Right lobe of liver (tissue), 6 donors: ENCODE measurements around the gene GSKIP. TPM values are rescaled to one million over a fixed set of nuclear protein-coding genes. Genes with fewer than 3 reads are reported as not detected.

Experiments used
- ATAC-seq, 4 donors: fragments of 200-7000 bp; cut with Tn5 transposase; one replicate each; pipeline ENCODE4 v1.9.1; 2020; ENCODE audit warnings: mild to moderate bottlenecking in 4 of 4, moderate library complexity in 4 of 4
- DNase-seq, 3 donors: peaks; one replicate each; pipeline ENCODE4 v3.0.0-alpha.2; 2020
- H3K27ac ChIP-seq, 3 donors: fragments of 200-600 bp; one replicate each; pipeline ENCODE4 v1.8.0; 2022
- H3K27me3 ChIP-seq, 2 donors: fragments of 200-600 bp; one replicate each; pipeline ENCODE4 v1.8.0; 2022
- H3K36me3 ChIP-seq, 4 donors: fragments of 200-600 bp; sonication (generic) in 1 of 4; one replicate each; pipeline versions ENCODE4 v1.5.1 to v1.8.0; 2017 to 2022; ENCODE audit warnings: control low read depth in 1 of 4
- H3K4me1 ChIP-seq, 4 donors: fragments of 200-600 bp; sonication (generic) in 1 of 4; one replicate each; pipeline versions ENCODE4 v1.5.1 to v1.8.0; 2017 to 2022; ENCODE audit warnings: control low read depth in 1 of 4
- H3K4me3 ChIP-seq, 3 donors: fragments of 200-600 bp; one replicate each; pipeline ENCODE4 v1.8.0; 2022
- H3K9me3 ChIP-seq, 4 donors: fragments of 200-600 bp; sonication (generic) in 1 of 4; one replicate each; pipeline versions ENCODE4 v1.5.1 to v1.8.0; 2017 to 2022; ENCODE audit warnings: control low read depth in 1 of 4
- POLR2A ChIP-seq: fragments of 450-650 bp; IDR thresholded peaks from one replicate; pipeline ENCODE4 v1.6.1; 2017; ENCODE audit warnings: antibody characterized with exemption, mild to moderate bottlenecking
- WGBS: methylation state at CpG from one replicate; pipeline ENCODE4 v1.1.6; 2018; ENCODE audit warnings: low coverage, low lambda C conversion rate; ENCODE audit not compliant: insufficient coverage; ENCODE audit errors: missing lambda C conversion rate; 5-methylcytosine and 5-hydroxymethylcytosine counted together
- intact Hi-C, 2 donors: fragments of 100-400 bp; cut with DNase I; formaldehyde crosslinking; loops; one replicate each; pipeline versions ENCODE4 v1.11.2 to v1.14.1; 2022
- total RNA-seq, 6 experiments: library from RNA; depleted of rRNA in 2 of 6; stranded (reverse); fragments of >200 nt in 2 of 6; fragmentation: NEBNext Ultra II Directional in 3 of 6; extraction: Animal tissue kit (Norgen Biotek cat#: 25700) in 3 of 6; gene quantifications; one replicate each; pipeline versions ENCODE4 v1.1.0 to v1.2.4, GENCODE V29; 2016 to 2023
- TF ChIP-seq, protein P1 (sequence below), 4 donors: fragments of 200-600 bp in 3 of 4; fragments of 450-650 bp in 1 of 4; IDR thresholded peaks; one replicate each; pipeline versions ENCODE4 v1.5.1 to v1.8.0; 2016 to 2022; ENCODE audit warnings: antibody characterized with exemption in 4 of 4, mild to moderate bottlenecking in 2 of 4
- donor health status: DM: no; HTN: yes; CAD: no.
- donor health status: DM: no; HTN: no; CAD: no.
- donor health status: DM: no; HTN: no; CAD: no.
- donor health status: DM: no; HTN: yes; CAD: no.
- donor health status: DM: no; HTN: yes; CAD: no.

GSKIP gene
- total RNA-seq, 6 experiments from 2014 or later = 7.4 to 25.2 (median 15.5) TPM

DNA sequence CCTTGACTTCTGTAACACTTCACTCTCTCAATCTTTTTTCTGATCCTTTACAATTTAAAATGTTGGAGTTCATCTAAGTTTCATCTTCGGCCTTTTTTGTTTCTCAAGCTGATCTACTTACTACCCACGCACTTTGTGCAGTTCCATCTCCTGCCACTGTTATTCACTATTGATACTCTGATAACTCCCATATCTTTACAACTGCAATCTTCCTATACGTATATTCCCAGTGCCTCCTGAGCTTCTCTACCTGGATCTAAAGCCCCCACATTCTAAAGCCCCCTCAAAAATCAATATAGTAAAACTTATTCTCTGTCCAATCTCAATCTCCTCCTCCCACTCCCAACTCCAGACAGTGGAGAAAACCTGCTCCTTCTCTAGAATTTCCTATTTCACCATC, 6.1 kb upstream of the GSKIP start:
- peaks cover 0 to 12% (median 5%) of the 10 kb centered on the region in 4 donors for H3K4me1 ChIP-seq
- H3K27ac ChIP-seq = no peak overlapping the region
- intact Hi-C loops = no loop called here
- no peak overlapping the region for H3K4me3 ChIP-seq
- H3K27me3 ChIP-seq = no peaks in the 10 kb centered on the region
- ATAC-seq (no peak), DNase-seq (no peak)
- WGBS = 89% methylated on average over 3 of the region's 3 CpGs
- H3K36me3 ChIP-seq = no peaks in the 10 kb centered on the region
- TF ChIP-seq POLR2A = no peak
- TF ChIP-seq, protein P1, sequence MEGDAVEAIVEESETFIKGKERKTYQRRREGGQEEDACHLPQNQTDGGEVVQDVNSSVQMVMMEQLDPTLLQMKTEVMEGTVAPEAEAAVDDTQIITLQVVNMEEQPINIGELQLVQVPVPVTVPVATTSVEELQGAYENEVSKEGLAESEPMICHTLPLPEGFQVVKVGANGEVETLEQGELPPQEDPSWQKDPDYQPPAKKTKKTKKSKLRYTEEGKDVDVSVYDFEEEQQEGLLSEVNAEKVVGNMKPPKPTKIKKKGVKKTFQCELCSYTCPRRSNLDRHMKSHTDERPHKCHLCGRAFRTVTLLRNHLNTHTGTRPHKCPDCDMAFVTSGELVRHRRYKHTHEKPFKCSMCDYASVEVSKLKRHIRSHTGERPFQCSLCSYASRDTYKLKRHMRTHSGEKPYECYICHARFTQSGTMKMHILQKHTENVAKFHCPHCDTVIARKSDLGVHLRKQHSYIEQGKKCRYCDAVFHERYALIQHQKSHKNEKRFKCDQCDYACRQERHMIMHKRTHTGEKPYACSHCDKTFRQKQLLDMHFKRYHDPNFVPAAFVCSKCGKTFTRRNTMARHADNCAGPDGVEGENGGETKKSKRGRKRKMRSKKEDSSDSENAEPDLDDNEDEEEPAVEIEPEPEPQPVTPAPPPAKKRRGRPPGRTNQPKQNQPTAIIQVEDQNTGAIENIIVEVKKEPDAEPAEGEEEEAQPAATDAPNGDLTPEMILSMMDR (IDR thresholded peaks at IDR 0.05) = no peak
- H3K9me3 ChIP-seq = no peaks in the 10 kb centered on the region

DNA sequence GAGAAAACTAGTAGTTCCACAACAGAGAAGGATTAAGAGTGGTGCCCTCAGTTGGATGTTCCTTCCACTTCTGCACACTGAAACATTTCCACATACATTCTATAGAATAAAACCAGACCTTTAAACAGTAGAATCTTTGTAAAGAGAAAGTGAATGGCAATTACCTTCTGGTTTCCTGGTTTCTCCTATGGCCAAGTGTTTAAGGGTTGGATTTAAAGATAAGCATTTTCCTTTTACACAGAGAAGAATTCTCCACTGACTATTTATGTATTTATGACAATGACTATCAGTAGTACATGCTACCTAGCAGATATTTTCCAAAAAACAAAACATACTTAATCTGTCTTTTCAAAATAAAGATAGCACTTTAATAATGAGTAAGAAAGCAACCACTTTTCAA, 3.4 kb upstream of the GSKIP start:
- ATAC-seq = no peak
- intact Hi-C loops = no loop called here

DNA sequence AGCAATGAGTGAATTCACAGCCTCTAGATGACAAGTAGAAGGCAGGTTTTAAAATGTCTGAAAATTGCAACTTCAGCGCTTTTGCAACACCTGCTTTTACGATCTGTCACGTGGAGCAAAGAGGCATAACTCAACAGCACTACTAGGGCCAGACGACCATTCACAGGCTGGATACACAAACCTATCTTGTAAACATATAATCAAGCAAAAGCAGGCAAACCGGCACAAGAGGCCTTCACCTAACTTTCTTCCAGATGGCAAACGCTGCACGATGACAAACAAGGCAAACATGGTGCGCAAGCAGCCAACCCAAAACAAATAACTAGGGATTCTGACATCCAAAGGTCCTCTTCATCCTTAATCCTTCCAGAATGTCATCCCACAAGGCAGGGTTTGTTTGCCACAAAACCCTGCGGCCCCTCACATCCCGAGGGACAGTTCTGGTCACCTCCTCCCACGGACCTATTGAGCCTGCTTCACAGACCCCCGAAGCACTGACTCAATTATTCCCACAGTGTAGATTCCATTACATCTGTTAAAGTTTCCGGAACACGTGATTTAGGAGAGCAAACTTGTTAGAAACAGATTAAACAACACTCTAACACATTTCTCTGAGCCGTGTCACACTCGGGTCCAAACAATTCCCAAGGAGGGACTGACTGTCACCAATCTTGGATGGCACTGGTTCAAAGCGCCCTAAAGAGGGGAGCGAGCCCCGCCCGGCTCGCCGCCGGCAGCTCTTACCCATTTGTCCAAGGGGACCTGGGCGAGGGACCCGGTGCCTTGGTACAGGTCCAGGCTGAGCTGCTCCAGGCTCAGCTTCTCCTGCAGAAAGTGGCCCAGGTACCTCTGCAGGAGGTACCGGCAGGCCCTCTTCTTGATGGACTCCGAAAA, 1.0 kb upstream of the GSKIP start:
- DNase-seq (peak in 2 of 3 donors; percentile 55 to 70), ATAC-seq (peak; percentile 41 to 58 (median 45))
- Histone ChIP-seq H3K9me3 (no peaks in the 10 kb centered on the region), H3K4me3 (peak overlapping the region; percentile 83 to 97 (median 97)), H3K27me3 (no peaks in the 10 kb centered on the region), H3K27ac (peak overlapping the region; percentile 86 to 96 (median 94)), H3K36me3 (no peaks in the 10 kb centered on the region), H3K4me1 (peaks cover 0 to 23% (median 8%) of the 10 kb centered on the region in 4 donors)
- intact Hi-C loops = no loop called here
- WGBS = 0% methylated on average over 15 of the region's 27 CpGs
- TF ChIP-seq, protein P1 (IDR thresholded peaks at IDR 0.05) = no peak
- TF ChIP-seq POLR2A = peak; percentile 38

More for the DNA sequence above, 3.4 kb upstream of the GSKIP start:
- no peaks in the 10 kb centered on the region for H3K36me3 ChIP-seq
- H3K4me3 ChIP-seq = no peak overlapping the region
- no peaks in the 10 kb centered on the region for H3K27me3 ChIP-seq
- H3K4me1 ChIP-seq = peaks cover 0 to 21% (median 8%) of the 10 kb centered on the region in 4 donors
- no peak overlapping the region for H3K27ac ChIP-seq
- no peak for TF ChIP-seq POLR2A
- TF ChIP-seq, protein P1 (IDR thresholded peaks at IDR 0.05) = no peak
- no peak for DNase-seq
- H3K9me3 ChIP-seq = no peaks in the 10 kb centered on the region

DNA sequence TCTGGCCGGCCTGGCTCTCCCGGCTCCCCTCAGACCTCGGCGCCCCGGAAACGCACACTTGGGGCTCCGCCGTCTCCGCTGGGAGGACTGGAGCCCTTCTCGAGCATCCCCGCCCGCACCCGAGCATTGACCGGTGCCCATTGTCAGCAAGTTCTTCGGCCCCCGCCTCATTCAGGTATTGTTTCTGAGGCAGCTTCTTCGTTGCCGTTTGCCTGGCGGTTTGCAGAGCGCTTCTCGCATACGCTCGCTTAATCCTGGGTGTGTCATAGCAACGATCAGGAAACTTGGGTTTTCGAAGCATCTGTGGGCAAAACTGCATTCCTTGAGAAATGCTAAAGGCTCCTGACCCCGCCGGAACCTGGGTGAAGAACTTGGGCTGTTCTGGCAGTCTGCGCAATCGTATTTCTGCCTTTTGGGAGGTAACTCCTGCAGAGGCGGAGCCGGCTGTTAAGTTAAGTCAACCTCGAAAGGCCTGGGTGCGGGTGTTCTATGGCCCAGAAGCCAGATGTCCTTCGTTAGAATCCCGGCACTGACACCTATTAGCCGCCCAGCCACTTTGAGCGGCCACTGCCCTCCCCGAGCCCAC, 518 bp downstream of the GSKIP start:
- Histone ChIP-seq H3K9me3 (no peaks in the 10 kb centered on the region), H3K36me3 (no peaks in the 10 kb centered on the region), H3K27me3 (no peaks in the 10 kb centered on the region), H3K4me1 (peaks cover 0 to 23% (median 8%) of the 10 kb centered on the region in 4 donors), H3K27ac (peak overlapping the region; percentile 20 to 96 (median 94)), H3K4me3 (peak overlapping the region; percentile 83 to 97 (median 97))
- TF ChIP-seq, protein P1 (IDR thresholded peaks at IDR 0.05) = no peak
- TF ChIP-seq POLR2A = no peak
- ATAC-seq = peak; percentile 30 to 48 (median 32)
- DNase-seq = peak; percentile 61 to 66 (median 66)
- WGBS = 0% methylated on average over 19 of the region's 38 CpGs
- intact Hi-C loops = no loop called here
